ENCODE data around the gene KPNA3. TPM values are rescaled to one million over a fixed set of nuclear protein-coding genes. Genes with fewer than 3 reads are reported as not detected.
"Not testable (repeated sequence)": the region's sequence is repeated elsewhere in the genome, so short reads cannot be mapped to it uniquely, and the experiment has no call there.

KPNA3 gene
- total RNA-seq (2014; rRNA removed; shearing (Covaris generic)): 11.6 and 19.2 TPM in 2 replicates

GRCh38 chr13:49792550-49793324 lies at the start of gene KPNA3:
Gene KPNA3 (minus strand): TSS chr13:49792682. CDS start chr13:49792506, 176 bp downstream.
- DNase-seq (ENCODE audit: low spot score): peak; percentile 84

- no peak for DNase-seq (ENCODE audit: low spot score)
These were observed 49.5 kb upstream of the KPNA3 start for GRCh38 chr13:49841964-49842363.

- DNase-seq (ENCODE audit: low spot score): no peak
These were observed 48.2 kb upstream of the KPNA3 start for GRCh38 chr13:49840675-49841074.

GRCh38 chr13:49840266-49840665 lies 47.8 kb upstream of the KPNA3 start:
- no peak for DNase-seq (ENCODE audit: low spot score)

- DNase-seq (ENCODE audit: low spot score): no peak
These were observed 46.5 kb upstream of the KPNA3 start for GRCh38 chr13:49838989-49839388.

- peak; percentile 18 for DNase-seq (ENCODE audit: low spot score)
These were observed 44.0 kb upstream of the KPNA3 start for GRCh38 chr13:49836516-49836915.

GRCh38 chr13:49833402-49833801 lies 40.9 kb upstream of the KPNA3 start:
- no peak for DNase-seq (ENCODE audit: low spot score)

- no peak for DNase-seq (ENCODE audit: low spot score)
These were observed 39.0 kb upstream of the KPNA3 start for GRCh38 chr13:49831455-49831854.

- no peak for DNase-seq (ENCODE audit: low spot score)
These were observed 38.2 kb upstream of the KPNA3 start for GRCh38 chr13:49830721-49831120.

- DNase-seq (ENCODE audit: low spot score): no peak
These were observed 37.2 kb upstream of the KPNA3 start for GRCh38 chr13:49829715-49830114.

- DNase-seq (ENCODE audit: low spot score): peak; percentile 10
These were observed 36.0 kb upstream of the KPNA3 start for GRCh38 chr13:49828453-49828852.

GRCh38 chr13:49827891-49828290 lies 35.4 kb upstream of the KPNA3 start:
- no peak for DNase-seq (ENCODE audit: low spot score)

- no peak for DNase-seq (ENCODE audit: low spot score)
These were observed 34.9 kb upstream of the KPNA3 start for GRCh38 chr13:49827336-49827735.

- DNase-seq (ENCODE audit: low spot score): no peak
These were observed 28.9 kb upstream of the KPNA3 start for GRCh38 chr13:49821216-49822009.

GRCh38 chr13:49820591-49821215 lies 28.2 kb upstream of the KPNA3 start:
- DNase-seq (ENCODE audit: low spot score): no peak

- not testable (repeated sequence) for DNase-seq (ENCODE audit: low spot score)
These were observed 23.6 kb upstream of the KPNA3 start for GRCh38 chr13:49816047-49816446.

GRCh38 chr13:49814551-49815270 lies 22.2 kb upstream of the KPNA3 start:
- DNase-seq (ENCODE audit: low spot score): no peak

GRCh38 chr13:49812812-49813211 lies 20.3 kb upstream of the KPNA3 start:
- no peak for DNase-seq (ENCODE audit: low spot score)

GRCh38 chr13:49811527-49811908 lies 19.0 kb upstream of the KPNA3 start:
- no peak for DNase-seq (ENCODE audit: low spot score)

GRCh38 chr13:49810567-49811526 lies 18.4 kb upstream of the KPNA3 start:
- DNase-seq (ENCODE audit: low spot score): no peak

- no peak for DNase-seq (ENCODE audit: low spot score)
These were observed 15.2 kb upstream of the KPNA3 start for GRCh38 chr13:49807681-49808080.
